AG04449 (cell line): ENCODE data around the gene SF3A1.
A peak's percentile ranks its signal among the peaks of the same experiment; 100 is the strongest.

Experiments
- CTCF ChIA-PET: fragments of 350-600 bp; formaldehyde crosslinking; extraction: SDS; loops from one replicate; lab custom pipeline; 2021; ENCODE audit warnings: antibody characterized with exemption; lab: Yijun Ruan, JAX
- POLR2A ChIA-PET: fragments of 400-600, 350-600 bp; formaldehyde crosslinking; extraction: SDS; loops from one replicate; lab custom pipeline; 2020; ENCODE audit warnings: antibody characterized with exemption, inconsistent platforms; lab: Yijun Ruan, JAX
- DNase-seq: peaks from one replicate; pipeline ENCODE4 v3.0.0-alpha.2; 2010; ENCODE audit warnings: low read depth, low spot score
- H3K4me3 ChIP-seq: 2 replicates; pipeline ENCODE4 v1.5.1; 2011; ENCODE audit warnings: low read depth, mild to moderate bottlenecking, control low read depth, low read length
- TF ChIP-seq, protein P1 (sequence below): IDR thresholded peaks from one replicate; pipeline ENCODE4 v1.5.1; 2011; ENCODE audit warnings: mild to moderate bottlenecking, moderate library complexity, low read length, control low read depth, inconsistent platforms; ENCODE audit not compliant: insufficient read depth; ENCODE audit errors: missing control alignments

Gene SF3A1

GRCh38 chr22:30386608-30386959, 29.9 kb upstream of the SF3A1 start:
- DNase-seq, result no peak
- TF ChIP-seq, protein P1, sequence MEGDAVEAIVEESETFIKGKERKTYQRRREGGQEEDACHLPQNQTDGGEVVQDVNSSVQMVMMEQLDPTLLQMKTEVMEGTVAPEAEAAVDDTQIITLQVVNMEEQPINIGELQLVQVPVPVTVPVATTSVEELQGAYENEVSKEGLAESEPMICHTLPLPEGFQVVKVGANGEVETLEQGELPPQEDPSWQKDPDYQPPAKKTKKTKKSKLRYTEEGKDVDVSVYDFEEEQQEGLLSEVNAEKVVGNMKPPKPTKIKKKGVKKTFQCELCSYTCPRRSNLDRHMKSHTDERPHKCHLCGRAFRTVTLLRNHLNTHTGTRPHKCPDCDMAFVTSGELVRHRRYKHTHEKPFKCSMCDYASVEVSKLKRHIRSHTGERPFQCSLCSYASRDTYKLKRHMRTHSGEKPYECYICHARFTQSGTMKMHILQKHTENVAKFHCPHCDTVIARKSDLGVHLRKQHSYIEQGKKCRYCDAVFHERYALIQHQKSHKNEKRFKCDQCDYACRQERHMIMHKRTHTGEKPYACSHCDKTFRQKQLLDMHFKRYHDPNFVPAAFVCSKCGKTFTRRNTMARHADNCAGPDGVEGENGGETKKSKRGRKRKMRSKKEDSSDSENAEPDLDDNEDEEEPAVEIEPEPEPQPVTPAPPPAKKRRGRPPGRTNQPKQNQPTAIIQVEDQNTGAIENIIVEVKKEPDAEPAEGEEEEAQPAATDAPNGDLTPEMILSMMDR, result no peak
- CTCF ChIA-PET, result interaction anchor here (0.9 to 17.2 kb wide), 16 partner anchors 9 to 278 kb away, joined by 3 to 235 read pairs (median 11); partner anchors contain the start of genes CASTOR1 and MTFP1
- POLR2A ChIA-PET, result no interaction called here
- peak overlapping the region; percentile 73 for H3K4me3 ChIP-seq

DNA sequence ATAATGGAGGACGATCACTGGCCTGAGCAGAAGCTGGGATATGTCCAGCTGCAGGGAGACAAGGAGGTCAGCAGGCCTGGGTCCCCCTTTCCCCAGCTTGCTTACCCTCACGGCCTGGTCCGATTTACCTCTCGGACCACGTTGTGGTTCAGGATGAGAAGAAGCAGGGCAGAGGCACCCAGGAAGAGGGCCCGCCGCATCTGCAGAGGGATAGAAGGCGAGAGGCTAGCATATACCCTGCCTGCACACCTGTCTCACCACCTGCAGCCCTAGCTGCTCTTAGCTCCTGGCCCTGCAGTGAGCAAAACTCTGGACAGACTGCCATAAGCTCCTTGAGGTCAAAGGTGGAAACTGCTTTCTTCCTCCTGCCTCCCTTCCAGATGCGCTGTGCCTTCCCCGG, 29.2 kb upstream of the SF3A1 start:
- ChIA-PET POLR2A (interaction anchor here (0.8 kb wide), 1 partner anchor 84 kb away, joined by 3 read pairs; no protein-coding TSS in a partner anchor), CTCF (interaction anchor here (0.6 to 17.2 kb wide), 10 partner anchors 10 to 277 kb away, joined by 3 to 235 read pairs (median 17); partner anchors contain the start of genes CASTOR1 and MTFP1)
- TF ChIP-seq, protein P1, result no peak
- H3K4me3 ChIP-seq, result peak overlapping the region; percentile 73; the same call in 1 of the 2 replicates
- no peak for DNase-seq

DNA sequence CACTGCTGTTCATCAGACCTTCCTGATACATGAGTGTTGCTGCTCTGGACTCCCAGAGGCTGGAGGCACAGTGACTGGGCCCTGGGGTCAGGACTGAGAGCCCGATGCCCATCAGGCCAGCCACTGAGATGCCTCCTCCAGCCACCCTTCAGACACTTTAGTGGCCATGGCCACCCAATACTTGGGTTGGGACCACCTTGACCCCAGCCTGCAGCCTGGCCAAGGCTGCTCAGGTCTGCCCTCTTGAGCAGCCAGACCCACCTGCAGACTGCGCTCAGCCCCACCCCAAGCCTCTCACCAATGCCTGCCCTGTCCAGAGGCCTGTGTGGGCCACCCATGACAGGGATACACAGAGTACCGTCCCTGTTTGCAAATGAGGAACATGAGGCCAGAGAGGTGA, 26.4 kb upstream of the SF3A1 start:
- ChIA-PET POLR2A (interaction anchor here (1.7 kb wide), 1 partner anchor 8 kb away, joined by 5 read pairs; no protein-coding TSS in a partner anchor), CTCF (interaction anchor here (1.6 to 17.2 kb wide), 4 partner anchors 14 to 122 kb away, joined by 5 to 235 read pairs (median 8); partner anchors contain the start of genes CASTOR1 and SEC14L2)
- no peak for DNase-seq
- H3K4me3 ChIP-seq, result no peak overlapping the region
- TF ChIP-seq, protein P1, result no peak

GRCh38 chr22:30382340-30382739, 25.6 kb upstream of the SF3A1 start:
- ChIA-PET POLR2A (interaction anchor here (1.7 kb wide), 1 partner anchor 8 kb away, joined by 5 read pairs; no protein-coding TSS in a partner anchor), CTCF (interaction anchor here (1.6 to 17.2 kb wide), 5 partner anchors 9 to 121 kb away, joined by 5 to 235 read pairs (median 9); partner anchors contain the start of genes CASTOR1 and SEC14L2)
- no peak overlapping the region for H3K4me3 ChIP-seq

DNA sequence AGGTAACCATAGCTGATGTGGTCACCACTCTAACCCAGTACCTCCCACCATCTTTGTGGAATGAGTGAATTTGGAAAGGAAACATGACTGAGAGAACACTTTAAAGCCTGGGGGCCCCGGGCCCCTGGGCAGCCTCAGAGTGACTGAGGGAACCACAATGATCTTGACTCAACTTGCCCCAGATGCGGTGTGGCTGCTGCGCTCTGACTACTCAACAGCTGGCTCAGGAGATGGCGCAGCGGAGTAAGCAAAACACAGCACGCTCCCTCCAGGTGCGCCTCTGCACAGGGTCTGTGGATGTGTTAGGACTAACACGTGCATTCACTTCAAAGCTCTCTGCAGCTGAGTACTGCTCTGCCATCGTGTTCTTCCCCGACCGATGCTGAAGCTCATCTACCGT, 24.6 kb upstream of the SF3A1 start:
- DNase-seq, result no peak
- TF ChIP-seq, protein P1, result no peak
- H3K4me3 ChIP-seq, result no peak overlapping the region
- CTCF ChIA-PET, result interaction anchor here (1.4 to 17.2 kb wide), 5 partner anchors 10 to 125 kb away, joined by 3 to 235 read pairs (median 9); partner anchors contain the start of gene CASTOR1
- POLR2A ChIA-PET, result interaction anchor here (0.6 kb wide), 1 partner anchor 100 kb away, joined by 3 read pairs; no protein-coding TSS in a partner anchor

More at GRCh38 chr22:30382340-30382739, 25.6 kb upstream of the SF3A1 start:
- TF ChIP-seq, protein P1, result no peak
- no peak for DNase-seq

- DNase-seq, result no peak
Measured at GRCh38 chr22:30380011-30380410, 23.3 kb upstream of the SF3A1 start.

More at GRCh38 chr22:30380011-30380410, 23.3 kb upstream of the SF3A1 start:
- TF ChIP-seq, protein P1, result no peak
- H3K4me3 ChIP-seq, result no peak overlapping the region
- POLR2A ChIA-PET, result interaction anchor here (0.6 kb wide), 1 partner anchor 196 kb away, joined by 3 read pairs; no protein-coding TSS in a partner anchor
- CTCF ChIA-PET, result interaction anchor here (1.2 to 17.2 kb wide), 6 partner anchors 8 to 124 kb away, joined by 3 to 235 read pairs (median 7); partner anchors contain the start of genes CASTOR1 and RNF215
